Measurements from ENCODE around the gene TTPAL. TPM values are rescaled to one million over a fixed set of nuclear protein-coding genes. Genes with fewer than 3 reads are reported as not detected.

TTPAL gene
- polyA plus RNA-seq, 1 donor from 2014 or later: 11.3 TPM

Other genes with a start within 250 kb of the TTPAL start
- not detected for gene GDAP1L1, start 228.6 kb upstream of the TTPAL start, polyA plus RNA-seq
- gene FITM2, start 164.7 kb upstream of the TTPAL start, polyA plus RNA-seq: 0.76 TPM
- gene R3HDML, start 138.8 kb upstream of the TTPAL start, polyA plus RNA-seq: not detected
- not detected for gene HNF4A, start 120.2 kb upstream of the TTPAL start, polyA plus RNA-seq
- 91.5 TPM for gene SERINC3, start 46.2 kb downstream of the TTPAL start, polyA plus RNA-seq
- gene PKIG, start 106.7 kb downstream of the TTPAL start, polyA plus RNA-seq: 63.3 TPM
- 10.5 TPM for gene ADA, start 175.8 kb downstream of the TTPAL start, polyA plus RNA-seq
- not detected for gene CCN5, start 239.5 kb downstream of the TTPAL start, polyA plus RNA-seq

All from IgD-negative memory B cell (primary cell).